Ishikawa (cell line): ENCODE measurements around the gene CHCHD1.

Experiments
- CEBPB ChIP-seq: IDR thresholded peaks from 2 replicates; pipeline ENCODE4 v1.6.1; 2012
- CREB1 ChIP-seq: IDR thresholded peaks from 2 replicates; pipeline ENCODE4 v1.6.1; 2012; ENCODE audit warnings: low read depth
- EGR1 ChIP-seq: IDR thresholded peaks from 2 replicates; pipeline ENCODE4 v1.6.1; 2012
- EP300 ChIP-seq: IDR thresholded peaks from 2 replicates; pipeline ENCODE4 v1.6.1; 2012; ENCODE audit warnings: borderline replicate concordance
- FOXM1 ChIP-seq: IDR thresholded peaks from 2 replicates; pipeline ENCODE4 v1.6.1; 2012; ENCODE audit warnings: low read depth, borderline replicate concordance
- MAX ChIP-seq: IDR thresholded peaks from 2 replicates; pipeline ENCODE4 v1.6.1; 2012
- NFIC ChIP-seq: IDR thresholded peaks from 2 replicates; pipeline ENCODE4 v1.6.1; 2012
- RAD21 ChIP-seq: IDR thresholded peaks from 2 replicates; pipeline ENCODE4 v1.6.1; 2012; ENCODE audit warnings: low read depth
- REST ChIP-seq: IDR thresholded peaks from 2 replicates; pipeline ENCODE4 v1.6.1; 2012; ENCODE audit warnings: low read depth, mild to moderate bottlenecking
- TAF1 ChIP-seq: IDR thresholded peaks from 2 replicates; pipeline ENCODE4 v1.6.1; 2012; ENCODE audit warnings: low read depth, mild to moderate bottlenecking
- TCF12 ChIP-seq: IDR thresholded peaks from 2 replicates; pipeline ENCODE4 v1.6.1; 2012; ENCODE audit warnings: low read depth
- TEAD4 ChIP-seq: IDR thresholded peaks from 2 replicates; pipeline ENCODE4 v1.6.1; 2012
- USF1 ChIP-seq: IDR thresholded peaks from 2 replicates; pipeline ENCODE4 v1.6.1; 2012
- YY1 ChIP-seq: IDR thresholded peaks from 2 replicates; pipeline ENCODE4 v1.6.1; 2012; ENCODE audit warnings: low read depth
- ZBTB7A ChIP-seq: IDR thresholded peaks from 2 replicates; pipeline ENCODE4 v1.6.1; 2012; ENCODE audit warnings: low read depth

The CHCHD1 gene

GRCh38 chr10:73802276-73802991 lies 20.6 kb downstream of the CHCHD1 start:
- no peak for TF ChIP-seq RAD21
- TF ChIP-seq MAX = no peak
- no peak for TF ChIP-seq EGR1
- TF ChIP-seq CREB1 = no peak
- TF ChIP-seq EP300 = no peak
- no peak for TF ChIP-seq NFIC
- TF ChIP-seq FOXM1 = no peak
- TF ChIP-seq YY1 = no peak
- no peak for TF ChIP-seq ZBTB7A
- TF ChIP-seq USF1 = no peak
- TF ChIP-seq TCF12 = no peak
- TF ChIP-seq TAF1 = no peak
- no peak for TF ChIP-seq CEBPB
- no peak for TF ChIP-seq TEAD4
- no peak for TF ChIP-seq REST

- no peak for TF ChIP-seq NFIC
- TF ChIP-seq TEAD4 = no peak
- no peak for TF ChIP-seq EGR1
- TF ChIP-seq TCF12 = no peak
- no peak for TF ChIP-seq ZBTB7A
- no peak for TF ChIP-seq USF1
- TF ChIP-seq CEBPB = no peak
- TF ChIP-seq YY1 = no peak
Observed at GRCh38 chr10:73803680-73804286, 21.9 kb downstream of the CHCHD1 start.

GRCh38 chr10:73806176-73806950 lies 24.5 kb downstream of the CHCHD1 start:
- TF ChIP-seq EGR1 (no peak), FOXM1 (no peak), CREB1 (no peak), YY1 (no peak), EP300 (no peak), NFIC (no peak)

GRCh38 chr10:73807471-73807870 lies 25.6 kb downstream of the CHCHD1 start:
- TF ChIP-seq USF1 (no peak), TEAD4 (no peak), CEBPB (no peak), RAD21 (no peak)

GRCh38 chr10:73808021-73808815 lies 26.4 kb downstream of the CHCHD1 start:
- no peak for TF ChIP-seq TAF1
- TF ChIP-seq NFIC = no peak
- no peak for TF ChIP-seq CREB1
- no peak for TF ChIP-seq REST
- TF ChIP-seq FOXM1 = no peak
